SK-N-SH (cell line): ENCODE results near the gene SLC17A4. TPM values are rescaled to one million over a fixed set of nuclear protein-coding genes. Genes with fewer than 3 reads are reported as not detected.

Source experiments
- CTCF ChIA-PET: fragments of 300-600, 350-600 bp; formaldehyde crosslinking; extraction: SDS; loops from one replicate; lab custom pipeline; 2021; lab: Yijun Ruan, JAX
- POLR2A ChIA-PET: fragments of 350-600 bp; sonication (Branson Sonifier 250); formaldehyde crosslinking; extraction: SDS; loops from one replicate; lab custom pipeline; 2020; ENCODE audit warnings: antibody characterized with exemption, inconsistent platforms; lab: Yijun Ruan, JAX
- DNase-seq: peaks from one replicate; pipeline ENCODE4 v3.0.0; 2012
- H2AFZ ChIP-seq: fragments of 200-600 bp; sonication (generic); 2 replicates; pipeline ENCODE4 v1.8.1; 2016; ENCODE audit warnings: antibody characterized with exemption, mild to moderate bottlenecking, low read depth
- H3F3A ChIP-seq: fragments of 200-600 bp; sonication (generic); replicated peaks from 2 replicates; pipeline ENCODE3; 2016; ENCODE audit warnings: antibody characterized with exemption, mild to moderate bottlenecking; ENCODE audit not compliant: insufficient read depth
- H3K27ac ChIP-seq, 2 experiments: fragments of 200-500 bp in 1 of 2; fragments of 200-600 bp in 1 of 2; sonication (Bioruptor generic) in 1 of 2; sonication (generic), shearing (Covaris generic) in 1 of 2; 2 replicates each; pipeline versions ENCODE4 v1.5.1 to v1.6.1; 2014 to 2016; ENCODE audit warnings: low read depth in 2 of 2, inconsistent platforms in 1 of 2, low read length in 1 of 2, mild to moderate bottlenecking in 1 of 2, mixed read lengths in 1 of 2
- H3K27me3 ChIP-seq: fragments of 200-600 bp; sonication (generic), shearing (Covaris generic); 2 replicates; pipeline ENCODE4 v1.6.1; 2016; ENCODE audit warnings: mixed run types; ENCODE audit not compliant: insufficient read depth
- H3K36me3 ChIP-seq, 2 experiments: fragments of 200-500 bp in 1 of 2; fragments of 200-600 bp in 1 of 2; sonication (Bioruptor generic) in 1 of 2; sonication (generic) in 1 of 2; replicated peaks in 1 of 2; 2 replicates each; pipeline versions ENCODE3 to v1.5.1; 2014 to 2016; ENCODE audit warnings: low read length in 1 of 2, mild to moderate bottlenecking in 1 of 2; ENCODE audit not compliant: insufficient read depth in 2 of 2, control insufficient read depth in 1 of 2
- H3K4me1 ChIP-seq, 2 experiments: fragments of 200-500 bp in 1 of 2; fragments of 200-600 bp in 1 of 2; sonication (Bioruptor generic) in 1 of 2; sonication (generic), shearing (Covaris generic) in 1 of 2; 2 replicates each; pipeline versions ENCODE4 v1.5.1 to v1.6.1; 2014 to 2016; ENCODE audit warnings: low read depth in 1 of 2, low read length in 1 of 2, mixed run types in 1 of 2; ENCODE audit not compliant: insufficient read depth in 2 of 2, control insufficient read depth in 1 of 2
- H3K4me2 ChIP-seq: fragments of 200-600 bp; sonication (generic), shearing (Covaris generic); 2 replicates; pipeline ENCODE4 v1.6.1; 2017; ENCODE audit warnings: mixed run types
- H3K4me3 ChIP-seq, 2 experiments: fragments of 200-500 bp in 1 of 2; fragments of 200-600 bp in 1 of 2; sonication (Bioruptor generic) in 1 of 2; sonication (generic), shearing (Covaris generic) in 1 of 2; 2 replicates each; pipeline versions ENCODE4 v1.5.1 to v1.8.1; 2014 to 2016; ENCODE audit warnings: low read depth in 2 of 2, inconsistent platforms in 1 of 2, low read length in 1 of 2, mild to moderate bottlenecking in 1 of 2, mixed read lengths in 1 of 2, moderate library complexity in 1 of 2
- H3K79me2 ChIP-seq: fragments of 200-600 bp; sonication (generic); 2 replicates; pipeline ENCODE4 v1.8.1; 2017; ENCODE audit warnings: mild to moderate bottlenecking; ENCODE audit not compliant: insufficient read depth
- H3K9ac ChIP-seq: fragments of 200-600 bp; sonication (generic); 2 replicates; pipeline ENCODE4 v1.6.1; 2017; ENCODE audit warnings: mixed run types
- H3K9me2 ChIP-seq: fragments of 200-600 bp; sonication (generic); 2 replicates; pipeline ENCODE4 v1.6.1; 2017; ENCODE audit warnings: mixed run types
- H3K9me3 ChIP-seq: fragments of 200-600 bp; sonication (generic); 2 replicates; pipeline ENCODE4 v1.6.1; 2017; ENCODE audit warnings: mixed run types, mild to moderate bottlenecking, moderate library complexity
- H4K20me1 ChIP-seq: fragments of 200-600 bp; sonication (generic); 2 replicates; pipeline ENCODE4 v1.6.1; 2017; ENCODE audit warnings: mild to moderate bottlenecking, mixed run types; ENCODE audit not compliant: insufficient read depth
- CHD2 ChIP-seq: fragments of 150-350 bp; IDR thresholded peaks from 2 replicates; pipeline ENCODE4 v1.6.1; 2018; ENCODE audit warnings: low read length; ENCODE audit not compliant: partially characterized antibody
- CTCF ChIP-seq: fragments of 200-600 bp; sonication (generic); IDR thresholded peaks from 2 replicates; pipeline ENCODE4 v1.6.1; 2017; ENCODE audit warnings: antibody characterized with exemption, mild to moderate bottlenecking, moderate library complexity
- ELF1 ChIP-seq: IDR thresholded peaks from 2 replicates; pipeline ENCODE4 v1.4.0; 2012
- EP300 ChIP-seq, 2 experiments: IDR thresholded peaks; 2 replicates each; pipeline versions ENCODE4 v1.4.0 to v1.6.1; 2012; ENCODE audit warnings: borderline replicate concordance in 1 of 2, low read depth in 1 of 2, low read length in 1 of 2
- FOXM1 ChIP-seq: IDR thresholded peaks from 2 replicates; pipeline ENCODE4 v1.4.0; 2012; ENCODE audit warnings: low read depth, mild to moderate bottlenecking
- IRF3 ChIP-seq: fragments of 150-350 bp; IDR thresholded peaks from 2 replicates; pipeline ENCODE4 v1.6.1; 2016; ENCODE audit warnings: mild to moderate bottlenecking, low read depth, low read length
- MAX ChIP-seq: IDR thresholded peaks from 2 replicates; pipeline ENCODE4 v1.4.0; 2012; ENCODE audit warnings: low read depth
- RAD21 ChIP-seq: IDR thresholded peaks from 2 replicates; pipeline ENCODE4 v1.6.1; 2012; ENCODE audit warnings: mild to moderate bottlenecking, low read length
- REST ChIP-seq: IDR thresholded peaks from 2 replicates; pipeline ENCODE4 v1.6.1; 2012; ENCODE audit warnings: mild to moderate bottlenecking, low read depth, low read length, moderate library complexity
- SIN3A ChIP-seq: IDR thresholded peaks from 2 replicates; pipeline ENCODE4 v1.6.1; 2012; ENCODE audit warnings: low read depth, mild to moderate bottlenecking, low read length, moderate library complexity, borderline replicate concordance
- SMC3 ChIP-seq: IDR thresholded peaks from 2 replicates; pipeline ENCODE4 v1.6.1; 2012; ENCODE audit warnings: low read depth, low read length, improper control_type of control experiment
- TCF12 ChIP-seq: IDR thresholded peaks from 2 replicates; pipeline ENCODE4 v1.4.0; 2012
- TEAD4 ChIP-seq: IDR thresholded peaks from 2 replicates; pipeline ENCODE4 v1.4.0; 2012; ENCODE audit warnings: mild to moderate bottlenecking, borderline replicate concordance; ENCODE audit not compliant: insufficient read depth
- USF1 ChIP-seq: IDR thresholded peaks from 2 replicates; pipeline ENCODE4 v1.4.0; 2012; ENCODE audit warnings: low read depth, borderline replicate concordance
- USF2 ChIP-seq: fragments of 150-350 bp; IDR thresholded peaks from 2 replicates; pipeline ENCODE4 v1.6.1; 2017; ENCODE audit warnings: antibody characterized with exemption, low read length, low read depth, borderline replicate concordance
- WGBS: methylation state at CpG from one replicate; pipeline ENCODE4 v1.1.6; 2017; ENCODE audit warnings: low lambda C conversion rate; 5-methylcytosine and 5-hydroxymethylcytosine counted together
- polyA plus RNA-seq, 3 experiments: library from polyadenylated mRNA; depleted of rRNA; stranded (reverse); fragments of >200 nt; gene quantifications; 2 replicates each; pipeline ENCODE4 v1.2.3, GENCODE V29; 2012

The SLC17A4 gene
- polyA plus RNA-seq, 1 of the 3 experiments (the other 2 are of a cell fraction), result not detected

GRCh38 chr6:25717866-25718740, 36.4 kb upstream of the SLC17A4 start:
- peak; percentile 44 for DNase-seq
- no peak overlapping the region for H3K4me2 ChIP-seq
- ChIA-PET CTCF (interaction anchor here (0.6 to 2.6 kb wide), 46 partner anchors 9 to 503 kb away, joined by 3 to 11 read pairs (median 4); partner anchors contain the start of genes CARMIL1 and SCGN), POLR2A (no interaction called here)
- H3K4me1 ChIP-seq, result peaks cover 0 to 10% of the 10 kb centered on the region in 2 experiments; a peak in 1 of 4 replicates
- no peak overlapping the region for H2AFZ ChIP-seq
- no peak overlapping the region for H3K4me3 ChIP-seq
- no peaks in the 10 kb centered on the region for H4K20me1 ChIP-seq
- H3K27me3 ChIP-seq, result no peaks in the 10 kb centered on the region
- no peaks in the 10 kb centered on the region for H3K79me2 ChIP-seq
- WGBS, result 41% methylated on average over 6 of the region's 6 CpGs
- TF ChIP-seq USF2 (no peak), TEAD4 (no peak), SIN3A (no peak), SMC3 (peak; percentile 51), FOXM1 (no peak), MAX (no peak), IRF3 (no peak), EP300 (IDR thresholded peaks at IDR 0.05; ENCODE audit: borderline replicate concordance in 1 of 2, low read depth in 1 of 2, low read length in 1 of 2) (no peak), CHD2 (no peak), USF1 (no peak), REST (no peak), TCF12 (no peak), CTCF (peak; percentile 79), ELF1 (no peak), RAD21 (peak; percentile 72)
- no peak overlapping the region for H3K9ac ChIP-seq
- no peak overlapping the region for H3K27ac ChIP-seq
- H3F3A ChIP-seq, result no peaks in the 10 kb centered on the region
- H3K9me2 ChIP-seq, result no peaks in the 10 kb centered on the region
- no peaks in the 10 kb centered on the region for H3K36me3 ChIP-seq
- no peaks in the 10 kb centered on the region for H3K9me3 ChIP-seq
